ENCODE data around the gene FRK. TPM values are rescaled to one million over a fixed set of nuclear protein-coding genes. Genes with fewer than 3 reads are reported as not detected.
"Not testable (repeated sequence)": the region's sequence is repeated elsewhere in the genome, so short reads cannot be mapped to it uniquely, and the experiment has no call there.

The FRK gene
- total RNA-seq, 4 donors from 2014 or later, result 1.2 to 3.5 (median 2.4) TPM

GRCh38 chr6:115890238-115890637, 170.5 kb downstream of the FRK start:
- 93 to 97% methylated on average over 10 of the region's 10 CpGs for WGBS, 2 donors
- intact Hi-C loops (cut with DNase I), result no loop called here
- H3K4me1 ChIP-seq, result no peaks in the 10 kb centered on the region
- no peaks in the 10 kb centered on the region for H3K9me3 ChIP-seq
- H3K27ac ChIP-seq, result no peak overlapping the region
- TF ChIP-seq, protein P1, sequence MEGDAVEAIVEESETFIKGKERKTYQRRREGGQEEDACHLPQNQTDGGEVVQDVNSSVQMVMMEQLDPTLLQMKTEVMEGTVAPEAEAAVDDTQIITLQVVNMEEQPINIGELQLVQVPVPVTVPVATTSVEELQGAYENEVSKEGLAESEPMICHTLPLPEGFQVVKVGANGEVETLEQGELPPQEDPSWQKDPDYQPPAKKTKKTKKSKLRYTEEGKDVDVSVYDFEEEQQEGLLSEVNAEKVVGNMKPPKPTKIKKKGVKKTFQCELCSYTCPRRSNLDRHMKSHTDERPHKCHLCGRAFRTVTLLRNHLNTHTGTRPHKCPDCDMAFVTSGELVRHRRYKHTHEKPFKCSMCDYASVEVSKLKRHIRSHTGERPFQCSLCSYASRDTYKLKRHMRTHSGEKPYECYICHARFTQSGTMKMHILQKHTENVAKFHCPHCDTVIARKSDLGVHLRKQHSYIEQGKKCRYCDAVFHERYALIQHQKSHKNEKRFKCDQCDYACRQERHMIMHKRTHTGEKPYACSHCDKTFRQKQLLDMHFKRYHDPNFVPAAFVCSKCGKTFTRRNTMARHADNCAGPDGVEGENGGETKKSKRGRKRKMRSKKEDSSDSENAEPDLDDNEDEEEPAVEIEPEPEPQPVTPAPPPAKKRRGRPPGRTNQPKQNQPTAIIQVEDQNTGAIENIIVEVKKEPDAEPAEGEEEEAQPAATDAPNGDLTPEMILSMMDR (IDR thresholded peaks at IDR 0.05), result no peak
- H3K36me3 ChIP-seq, result no peaks in the 10 kb centered on the region
- DNase-seq, result no peak
- no peaks in the 10 kb centered on the region for H3K27me3 ChIP-seq
- no peak overlapping the region for H3K4me3 ChIP-seq (replicated peaks in 1 of 3)

DNA sequence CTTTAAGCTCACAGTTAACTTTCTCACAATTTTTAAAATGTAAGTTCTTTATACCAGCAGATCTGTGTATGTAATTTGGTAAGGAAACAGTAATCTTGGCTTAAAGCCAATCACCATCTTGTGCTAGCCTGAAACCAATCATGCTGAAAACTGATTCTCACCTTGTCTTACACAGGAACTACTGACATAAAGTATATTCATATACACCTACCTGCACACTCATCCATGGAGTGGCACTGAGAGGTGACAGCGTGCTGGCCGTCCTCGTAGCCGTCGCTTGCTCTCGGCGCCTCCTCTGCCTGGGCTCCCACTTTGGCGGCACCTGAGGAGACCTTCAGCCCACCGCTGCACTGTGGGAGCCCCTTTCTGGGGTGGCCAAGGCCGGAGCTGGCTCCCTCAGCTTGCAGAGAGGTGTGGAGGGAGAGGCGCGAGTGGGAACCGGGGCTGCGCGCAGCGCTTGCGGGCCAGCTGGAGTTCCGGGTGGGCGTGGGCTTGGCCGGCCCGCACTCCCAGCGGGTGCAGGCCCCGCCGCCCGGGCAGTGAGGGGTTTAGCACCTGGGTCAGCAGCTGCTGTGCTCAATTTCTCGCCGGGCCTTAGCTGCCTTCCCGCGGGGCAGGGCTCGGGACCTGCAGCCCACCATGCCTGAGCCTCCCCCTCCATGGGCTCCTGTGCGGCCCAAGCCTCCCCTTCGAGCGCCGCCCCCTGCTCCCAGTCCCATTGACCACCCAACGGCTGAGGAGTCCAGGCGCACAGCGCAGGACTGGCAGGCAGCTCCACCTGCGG, 171.8 kb downstream of the FRK start:
- H3K9me3 ChIP-seq; H3K4me3 ChIP-seq (replicated peaks in 1 of 3); H3K27ac ChIP-seq; H3K4me1 ChIP-seq; intact Hi-C loops (cut with DNase I); H3K36me3 ChIP-seq; H3K27me3 ChIP-seq; DNase-seq: not testable (repeated sequence)
- WGBS, 2 donors, result 95 to 97% methylated on average over 9 to 33 of the region's 38 CpGs

- Histone ChIP-seq H3K27me3 (no peaks in the 10 kb centered on the region), H3K36me3 (no peaks in the 10 kb centered on the region), H3K27ac (no peak overlapping the region), H3K4me1 (no peaks in the 10 kb centered on the region), H3K9me3 (no peaks in the 10 kb centered on the region), H3K4me3 (replicated peaks in 1 of 3) (no peak overlapping the region)
- intact Hi-C loops (cut with DNase I), result no loop called here
- 74 to 86% methylated on average over 7 of the region's 7 CpGs for WGBS, 2 donors
- no peak for DNase-seq
- TF ChIP-seq, protein P1 (IDR thresholded peaks at IDR 0.05), result no peak
- no peak for TF ChIP-seq POLR2A (IDR thresholded peaks at IDR 0.05)
Measured at GRCh38 chr6:115887891-115888290, 172.8 kb downstream of the FRK start.

- Histone ChIP-seq H3K27me3 (no peaks in the 10 kb centered on the region), H3K4me3 (replicated peaks in 1 of 3) (no peak overlapping the region), H3K4me1 (no peaks in the 10 kb centered on the region), H3K36me3 (no peaks in the 10 kb centered on the region), H3K27ac (no peak overlapping the region), H3K9me3 (no peaks in the 10 kb centered on the region)
- 75 to 87% methylated on average over 4 of the region's 4 CpGs for WGBS, 2 donors
- TF ChIP-seq POLR2A (IDR thresholded peaks at IDR 0.05), result no peak
- TF ChIP-seq, protein P1 (IDR thresholded peaks at IDR 0.05), result no peak
- no peak for DNase-seq
- intact Hi-C loops (cut with DNase I), result no loop called here
Measured at GRCh38 chr6:115885636-115886366, 174.9 kb downstream of the FRK start.

DNA sequence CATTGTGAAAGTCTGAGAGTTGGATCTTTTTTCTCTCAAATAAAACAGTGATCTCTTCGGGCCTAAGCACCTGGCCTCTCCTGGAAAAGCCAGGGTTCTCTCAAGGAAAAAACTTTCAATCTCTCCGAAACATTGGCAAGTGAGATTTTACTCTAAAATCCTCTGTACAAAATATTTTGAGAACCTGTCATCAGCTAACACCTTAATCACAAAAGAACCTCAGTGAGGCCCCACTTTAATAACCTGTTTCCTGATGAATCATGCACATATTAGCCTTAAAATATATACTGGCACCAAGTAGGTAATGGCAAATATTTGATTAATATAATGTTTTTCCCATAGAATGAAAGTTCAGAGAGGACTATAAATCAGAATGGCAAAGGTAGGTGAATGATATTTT, 177.9 kb downstream of the FRK start:
- H3K27ac ChIP-seq, result no peak overlapping the region

More for the DNA sequence above, 177.9 kb downstream of the FRK start:
- intact Hi-C loops (cut with DNase I), result no loop called here
- no peaks in the 10 kb centered on the region for H3K36me3 ChIP-seq
- DNase-seq, result no peak
- no peaks in the 10 kb centered on the region for H3K4me1 ChIP-seq
- 84 to 88% methylated on average over 2 of the region's 2 CpGs for WGBS, 2 donors
- H3K9me3 ChIP-seq, result no peaks in the 10 kb centered on the region
- H3K4me3 ChIP-seq (replicated peaks in 1 of 3), result no peak overlapping the region
- H3K27me3 ChIP-seq, result no peaks in the 10 kb centered on the region
- TF ChIP-seq POLR2A (IDR thresholded peaks at IDR 0.05), result no peak
- TF ChIP-seq, protein P1 (IDR thresholded peaks at IDR 0.05), result no peak
